Erythroblast (primary cell): ENCODE results near the gene EPGN.
A peak's percentile ranks its signal among the peaks of the same experiment; 100 is the strongest.

ENCODE experiments used
- DNase-seq, 2 experiments: peaks; one replicate each; lab custom pipeline; 2025; lab: John Stamatoyannopoulos, UW
- GATA1 ChIP-seq: IDR thresholded peaks from 2 replicates; pipeline ENCODE4 v1.6.1; 2011; ENCODE audit warnings: low read depth, mild to moderate bottlenecking, control low read depth, low read length, moderate library complexity
- POLR2A ChIP-seq: IDR thresholded peaks from 2 replicates; pipeline ENCODE4 v1.6.1; 2011; ENCODE audit warnings: mild to moderate bottlenecking, low read length

The EPGN gene

GRCh38 chr4:74308215-74308614 lies at the start of gene EPGN:
EPGN (plus strand) TSS chr4:74308470; CDS start chr4:74308534, 64 bp downstream.
- no peak for DNase-seq
- TF ChIP-seq GATA1 (no peak), POLR2A (no peak)

GRCh38 chr4:74258963-74259362 lies 49.3 kb upstream of the EPGN start:
- no peak for DNase-seq
- TF ChIP-seq POLR2A (no peak), GATA1 (no peak)

- DNase-seq, result no peak
- TF ChIP-seq POLR2A, result no peak
Measured at GRCh38 chr4:74260036-74260435, 48.2 kb upstream of the EPGN start.

- no peak for DNase-seq
- TF ChIP-seq GATA1, result no peak
- TF ChIP-seq POLR2A, result no peak
Measured at GRCh38 chr4:74262522-74262921, 45.7 kb upstream of the EPGN start.

- no peak for TF ChIP-seq POLR2A
- no peak for TF ChIP-seq GATA1
- no peak for DNase-seq
Measured at GRCh38 chr4:74263551-74263950, 44.7 kb upstream of the EPGN start.

- TF ChIP-seq GATA1 (no peak), POLR2A (no peak)
- no peak for DNase-seq
Measured at GRCh38 chr4:74266081-74266480, 42.2 kb upstream of the EPGN start.

- TF ChIP-seq POLR2A, result no peak
- no peak for TF ChIP-seq GATA1
- no peak for DNase-seq
Measured at GRCh38 chr4:74267998-74268606, 40.2 kb upstream of the EPGN start.

GRCh38 chr4:74268643-74269042 lies 39.6 kb upstream of the EPGN start:
- DNase-seq, result no peak
- TF ChIP-seq POLR2A (no peak), GATA1 (no peak)

- DNase-seq, result no peak
- TF ChIP-seq POLR2A (no peak), GATA1 (no peak)
Measured at GRCh38 chr4:74278490-74278889, 29.8 kb upstream of the EPGN start.

- no peak for DNase-seq
- no peak for TF ChIP-seq POLR2A
- TF ChIP-seq GATA1, result no peak
Measured at GRCh38 chr4:74279716-74280115, 28.6 kb upstream of the EPGN start.

- peak; percentile 38 to 41 for DNase-seq
- TF ChIP-seq POLR2A (no peak), GATA1 (no peak)
Measured at GRCh38 chr4:74282926-74283325, 25.3 kb upstream of the EPGN start.

- DNase-seq, result peak; percentile 3 to 50
Measured at GRCh38 chr4:74283614-74284013, 24.7 kb upstream of the EPGN start.

GRCh38 chr4:74284053-74284452 lies 24.2 kb upstream of the EPGN start:
- DNase-seq, result no peak

More at GRCh38 chr4:74283614-74284013, 24.7 kb upstream of the EPGN start:
- no peak for TF ChIP-seq GATA1
- no peak for TF ChIP-seq POLR2A

GRCh38 chr4:74287164-74287563 lies 21.1 kb upstream of the EPGN start:
- TF ChIP-seq GATA1 (no peak), POLR2A (no peak)
- DNase-seq, result no peak

More at GRCh38 chr4:74284053-74284452, 24.2 kb upstream of the EPGN start:
- TF ChIP-seq POLR2A, result no peak

GRCh38 chr4:74287791-74288190 lies 20.5 kb upstream of the EPGN start:
- DNase-seq, result no peak
- TF ChIP-seq GATA1 (no peak), POLR2A (no peak)
